ENCODE data around the gene SH2D5.

The SH2D5 gene

DNA sequence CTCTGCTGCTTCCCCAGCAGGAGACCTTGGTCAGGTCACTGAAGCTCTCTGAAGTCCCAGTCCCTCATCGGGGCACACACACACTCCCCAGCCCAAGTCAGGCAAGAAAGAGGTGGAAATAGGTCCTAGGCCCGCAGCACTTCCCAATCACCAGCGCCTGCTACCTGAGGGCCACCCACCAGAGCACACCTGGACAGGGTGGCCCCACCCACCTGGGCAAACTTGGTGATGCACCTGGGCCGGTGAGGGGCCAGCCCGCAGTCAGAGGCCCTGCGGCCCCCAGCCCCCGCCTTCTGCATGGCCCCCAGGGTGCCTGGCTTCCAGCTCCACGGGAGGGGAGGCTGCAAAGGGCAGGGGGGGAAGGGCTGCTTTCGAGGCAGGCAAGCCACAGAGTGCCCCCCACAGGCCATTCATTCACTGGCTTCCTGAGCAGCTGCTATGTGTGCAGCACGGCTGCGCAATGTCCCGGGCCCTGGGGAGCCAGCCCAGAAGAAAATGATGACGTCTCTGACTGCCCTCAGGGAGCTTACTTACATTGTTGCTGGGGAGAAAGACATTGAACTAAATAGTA lies 4.7 kb downstream of the SH2D5 start:
- Histone ChIP-seq H3K4me3 (ENCODE audit: low read depth in 1 of 2, low read length in 1 of 2) (no peak overlapping the region), H3K27ac (no peak overlapping the region), H3K4me1 (ENCODE audit: control insufficient read depth in 1 of 2, insufficient read depth in 1 of 2, low read depth in 1 of 2, low read length in 1 of 2) (peaks cover 11 to 18% of the 10 kb centered on the region in 2 experiments), H3K36me3 (no peaks in the 10 kb centered on the region), H3K9me3 (no peaks in the 10 kb centered on the region), H3K27me3 (peaks cover 70% of the 10 kb centered on the region)
- no peak for TF ChIP-seq CTCF (IDR thresholded peaks at IDR 0.05)

GRCh38 chr1:20726932-20727745 lies 5.4 kb downstream of the SH2D5 start:
- Histone ChIP-seq H3K27ac (no peak overlapping the region), H3K27me3 (peaks cover 64% of the 10 kb centered on the region), H3K4me1 (ENCODE audit: control insufficient read depth in 1 of 2, insufficient read depth in 1 of 2, low read depth in 1 of 2, low read length in 1 of 2) (peaks cover 4 to 12% of the 10 kb centered on the region in 2 experiments), H3K9me3 (no peaks in the 10 kb centered on the region), H3K36me3 (no peaks in the 10 kb centered on the region), H3K4me3 (ENCODE audit: low read depth in 1 of 2, low read length in 1 of 2) (no peak overlapping the region)
- TF ChIP-seq CTCF (IDR thresholded peaks at IDR 0.05) = no peak

GRCh38 chr1:20726118-20726911 lies 6.2 kb downstream of the SH2D5 start:
- no peak for TF ChIP-seq CTCF (IDR thresholded peaks at IDR 0.05)
- Histone ChIP-seq H3K27ac (no peak overlapping the region), H3K4me1 (ENCODE audit: control insufficient read depth in 1 of 2, insufficient read depth in 1 of 2, low read depth in 1 of 2, low read length in 1 of 2) (peaks cover 3% of the 10 kb centered on the region in 2 experiments), H3K4me3 (ENCODE audit: low read depth in 1 of 2, low read length in 1 of 2) (no peak overlapping the region), H3K27me3 (peaks cover 63% of the 10 kb centered on the region), H3K36me3 (no peaks in the 10 kb centered on the region), H3K9me3 (no peaks in the 10 kb centered on the region)

DNA sequence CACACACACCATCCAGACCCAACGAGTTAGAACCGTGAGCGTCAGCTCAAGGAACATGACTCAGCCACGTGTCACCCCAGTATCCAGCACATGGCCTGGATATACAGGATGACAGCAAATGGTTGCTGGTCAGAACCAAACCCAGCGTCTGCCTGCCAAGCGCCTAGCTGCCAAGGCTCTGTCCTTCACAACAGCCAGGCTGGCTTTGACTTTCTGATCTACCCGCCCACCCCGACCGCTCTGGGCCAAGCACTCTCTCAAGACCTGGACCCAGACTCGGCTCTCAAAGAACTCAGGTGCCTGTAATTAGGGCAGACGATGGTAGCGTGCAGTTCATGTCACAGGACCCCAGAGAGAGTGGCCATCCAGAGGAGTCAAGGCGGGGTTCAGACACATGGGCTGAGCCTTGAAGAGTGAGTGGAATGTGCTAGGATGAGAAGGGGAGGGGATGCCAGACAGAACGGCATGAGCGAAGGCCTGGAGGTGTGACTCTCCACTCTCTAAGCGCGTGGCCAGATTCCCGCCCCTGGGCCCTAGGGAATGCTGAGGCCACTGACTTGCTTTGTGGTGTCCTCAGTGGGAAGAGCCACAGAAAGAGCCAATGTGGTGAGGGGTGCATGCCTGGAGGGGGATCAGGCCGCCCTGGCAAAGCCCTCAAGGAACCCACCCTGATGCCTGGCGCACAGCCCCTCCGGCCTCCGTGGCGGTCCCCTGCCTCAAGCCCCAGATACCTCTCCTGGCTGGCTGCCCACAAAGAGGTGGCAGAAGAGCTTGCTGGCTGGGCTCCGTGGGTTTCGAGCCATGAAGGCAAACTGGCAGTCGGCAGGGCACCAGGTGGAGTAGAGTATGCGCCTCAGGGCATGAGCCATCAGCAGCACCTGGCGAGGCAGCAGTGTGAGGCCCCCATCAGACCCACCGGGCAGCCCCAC lies 7.0 kb downstream of the SH2D5 start:
- Histone ChIP-seq H3K9me3 (no peaks in the 10 kb centered on the region), H3K36me3 (no peaks in the 10 kb centered on the region), H3K27me3 (peaks cover 63% of the 10 kb centered on the region), H3K27ac (no peak overlapping the region), H3K4me1 (ENCODE audit: control insufficient read depth in 1 of 2, insufficient read depth in 1 of 2, low read depth in 1 of 2, low read length in 1 of 2) (peaks cover 0 to 3% of the 10 kb centered on the region in 2 experiments), H3K4me3 (ENCODE audit: low read depth in 1 of 2, low read length in 1 of 2) (no peak overlapping the region)
- no peak for TF ChIP-seq CTCF (IDR thresholded peaks at IDR 0.05)

Measured in neutrophil (primary cell).